ENCODE results near the gene PTPRK.
"Not testable (repeated sequence)": the region's sequence is repeated elsewhere in the genome, so short reads cannot be mapped to it uniquely, and the experiment has no call there.

The PTPRK gene

DNA sequence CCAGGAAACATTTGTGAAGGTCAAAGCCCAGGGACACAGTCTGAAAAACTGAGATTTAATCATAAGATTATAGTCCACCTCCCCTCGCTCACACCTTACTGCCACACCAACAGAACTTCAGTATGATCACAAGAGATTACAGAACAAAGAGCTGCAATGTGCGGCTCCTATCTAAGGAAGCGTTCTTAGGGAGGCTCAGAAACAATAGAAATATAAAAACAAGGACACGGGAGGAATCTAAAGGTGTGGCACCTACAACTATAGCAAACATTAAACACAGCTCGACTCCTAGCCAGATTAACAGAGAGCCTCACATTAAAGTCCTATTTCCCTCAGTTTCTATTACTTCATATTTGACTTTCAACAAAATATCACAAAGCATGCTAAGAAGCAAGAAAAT, 579.2 kb downstream of the PTPRK start:
- Histone ChIP-seq H3K36me3 (ENCODE audit: control insufficient read depth in 1 of 2, insufficient read depth in 2 of 2, low read length in 2 of 2) (no peaks in the 10 kb centered on the region), H3K4me3 (ENCODE audit: low read depth in 1 of 2, low read length in 2 of 2) (no peak overlapping the region), H3K9me3 (ENCODE audit: control insufficient read depth in 1 of 2, low read length in 2 of 2) (no peaks in the 10 kb centered on the region), H3K4me1 (ENCODE audit: control insufficient read depth in 1 of 2, insufficient read depth in 2 of 2, low read length in 2 of 2) (no peaks in the 10 kb centered on the region), H3K27ac (ENCODE audit: low read depth, low read length) (no peak overlapping the region), H3K27me3 (ENCODE audit: control insufficient read depth in 1 of 2, insufficient read depth in 2 of 2, low read length in 2 of 2) (no peaks in the 10 kb centered on the region), H3K9ac (ENCODE audit: low read depth in 1 of 2, low read length in 2 of 2) (no peak overlapping the region)

- H3K9ac ChIP-seq (ENCODE audit: low read depth in 1 of 2, low read length in 2 of 2): no peak overlapping the region
- H3K4me1 ChIP-seq (ENCODE audit: control insufficient read depth in 1 of 2, insufficient read depth in 2 of 2, low read length in 2 of 2): no peaks in the 10 kb centered on the region
- H3K36me3 ChIP-seq (ENCODE audit: control insufficient read depth in 1 of 2, insufficient read depth in 2 of 2, low read length in 2 of 2): no peaks in the 10 kb centered on the region
- no peaks in the 10 kb centered on the region for H3K27me3 ChIP-seq (ENCODE audit: control insufficient read depth in 1 of 2, insufficient read depth in 2 of 2, low read length in 2 of 2)
- H3K4me3 ChIP-seq (ENCODE audit: low read depth in 1 of 2, low read length in 2 of 2): no peak overlapping the region
- no peak overlapping the region for H3K27ac ChIP-seq (ENCODE audit: low read depth, low read length)
- H3K9me3 ChIP-seq (ENCODE audit: control insufficient read depth in 1 of 2, low read length in 2 of 2): no peaks in the 10 kb centered on the region
Observed at GRCh38 chr6:127939442-127940066, 580.8 kb downstream of the PTPRK start.

DNA sequence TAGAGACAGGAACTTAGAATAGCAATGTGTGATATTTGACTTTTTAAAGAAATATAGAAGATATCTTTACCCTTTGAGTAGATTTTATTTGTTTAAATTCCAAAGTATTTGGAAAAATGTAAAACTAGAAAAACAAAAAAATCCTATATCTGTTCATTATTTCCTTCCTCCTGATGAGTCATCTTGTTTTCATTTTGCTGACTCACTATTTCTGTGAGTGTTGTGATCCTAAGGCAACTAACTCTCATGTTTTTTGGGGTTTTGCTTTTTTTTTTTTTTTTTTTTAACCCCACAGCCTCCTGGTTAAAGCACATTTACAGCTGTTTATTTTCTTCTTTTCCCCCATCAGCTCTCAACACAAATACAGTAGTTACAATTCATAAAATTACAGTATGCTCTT, 581.7 kb downstream of the PTPRK start:
- Histone ChIP-seq H3K27me3 (ENCODE audit: control insufficient read depth in 1 of 2, insufficient read depth in 2 of 2, low read length in 2 of 2) (no peaks in the 10 kb centered on the region), H3K36me3 (ENCODE audit: control insufficient read depth in 1 of 2, insufficient read depth in 2 of 2, low read length in 2 of 2) (no peaks in the 10 kb centered on the region), H3K27ac (ENCODE audit: low read depth, low read length) (no peak overlapping the region), H3K4me3 (ENCODE audit: low read depth in 1 of 2, low read length in 2 of 2) (no peak overlapping the region), H3K4me1 (ENCODE audit: control insufficient read depth in 1 of 2, insufficient read depth in 2 of 2, low read length in 2 of 2) (no peaks in the 10 kb centered on the region), H3K9ac (ENCODE audit: low read depth in 1 of 2, low read length in 2 of 2) (no peak overlapping the region), H3K9me3 (ENCODE audit: control insufficient read depth in 1 of 2, low read length in 2 of 2) (no peaks in the 10 kb centered on the region)

DNA sequence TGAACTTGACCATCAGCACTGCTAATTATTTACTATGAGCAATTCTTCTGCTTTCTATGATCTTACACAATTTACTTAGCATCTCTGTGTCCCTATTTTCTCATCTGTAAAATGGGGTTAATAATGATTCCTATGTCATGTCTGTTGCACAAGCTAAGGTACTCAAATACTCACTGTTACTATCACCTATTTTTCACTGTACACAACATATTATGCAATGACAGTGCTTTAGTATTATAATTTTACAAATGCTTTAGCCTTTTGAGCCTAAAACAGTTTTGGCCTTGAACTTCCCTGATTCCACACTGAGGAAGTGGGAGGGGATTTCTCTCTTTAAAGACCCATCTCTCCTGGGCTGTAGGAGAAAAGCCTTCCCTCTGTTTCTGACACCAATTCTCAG, 582.7 kb downstream of the PTPRK start:
- H3K9ac ChIP-seq (ENCODE audit: low read depth in 1 of 2, low read length in 2 of 2): no peak overlapping the region
- H3K27me3 ChIP-seq (ENCODE audit: control insufficient read depth in 1 of 2, insufficient read depth in 2 of 2, low read length in 2 of 2): no peaks in the 10 kb centered on the region
- H3K4me3 ChIP-seq (ENCODE audit: low read depth in 1 of 2, low read length in 2 of 2): no peak overlapping the region
- H3K4me1 ChIP-seq (ENCODE audit: control insufficient read depth in 1 of 2, insufficient read depth in 2 of 2, low read length in 2 of 2): no peaks in the 10 kb centered on the region
- no peak overlapping the region for H3K27ac ChIP-seq (ENCODE audit: low read depth, low read length)
- peaks cover 3 to 4% of the 10 kb centered on the region in 2 donors for H3K9me3 ChIP-seq (ENCODE audit: control insufficient read depth in 1 of 2, low read length in 2 of 2)
- H3K36me3 ChIP-seq (ENCODE audit: control insufficient read depth in 1 of 2, insufficient read depth in 2 of 2, low read length in 2 of 2): no peaks in the 10 kb centered on the region

GRCh38 chr6:127937102-127937501, 583.3 kb downstream of the PTPRK start:
- H3K9me3 ChIP-seq (ENCODE audit: control insufficient read depth in 1 of 2, low read length in 2 of 2): peaks cover 8 to 9% of the 10 kb centered on the region in 2 donors
- no peak overlapping the region for H3K9ac ChIP-seq (ENCODE audit: low read depth in 1 of 2, low read length in 2 of 2)
- H3K4me1 ChIP-seq (ENCODE audit: control insufficient read depth in 1 of 2, insufficient read depth in 2 of 2, low read length in 2 of 2): no peaks in the 10 kb centered on the region
- no peaks in the 10 kb centered on the region for H3K36me3 ChIP-seq (ENCODE audit: control insufficient read depth in 1 of 2, insufficient read depth in 2 of 2, low read length in 2 of 2)
- H3K27ac ChIP-seq (ENCODE audit: low read depth, low read length): no peak overlapping the region
- no peaks in the 10 kb centered on the region for H3K27me3 ChIP-seq (ENCODE audit: control insufficient read depth in 1 of 2, insufficient read depth in 2 of 2, low read length in 2 of 2)
- no peak overlapping the region for H3K4me3 ChIP-seq (ENCODE audit: low read depth in 1 of 2, low read length in 2 of 2)

GRCh38 chr6:127934956-127935355, 585.4 kb downstream of the PTPRK start:
- Histone ChIP-seq H3K4me1 (ENCODE audit: control insufficient read depth in 1 of 2, insufficient read depth in 2 of 2, low read length in 2 of 2) (no peaks in the 10 kb centered on the region), H3K4me3 (ENCODE audit: low read depth in 1 of 2, low read length in 2 of 2) (no peak overlapping the region), H3K9ac (ENCODE audit: low read depth in 1 of 2, low read length in 2 of 2) (no peak overlapping the region), H3K27me3 (ENCODE audit: control insufficient read depth in 1 of 2, insufficient read depth in 2 of 2, low read length in 2 of 2) (no peaks in the 10 kb centered on the region), H3K9me3 (ENCODE audit: control insufficient read depth in 1 of 2, low read length in 2 of 2) (peaks cover 8 to 9% of the 10 kb centered on the region in 2 donors), H3K36me3 (ENCODE audit: control insufficient read depth in 1 of 2, insufficient read depth in 2 of 2, low read length in 2 of 2) (no peaks in the 10 kb centered on the region), H3K27ac (ENCODE audit: low read depth, low read length) (no peak overlapping the region)

GRCh38 chr6:127933852-127934840, 586.3 kb downstream of the PTPRK start:
- no peak overlapping the region for H3K4me3 ChIP-seq (ENCODE audit: low read depth in 1 of 2, low read length in 2 of 2)
- no peak overlapping the region for H3K27ac ChIP-seq (ENCODE audit: low read depth, low read length)
- H3K36me3 ChIP-seq (ENCODE audit: control insufficient read depth in 1 of 2, insufficient read depth in 2 of 2, low read length in 2 of 2): no peaks in the 10 kb centered on the region

GRCh38 chr6:127933137-127933536, 587.3 kb downstream of the PTPRK start:
- Histone ChIP-seq H3K4me1 (ENCODE audit: control insufficient read depth in 1 of 2, insufficient read depth in 2 of 2, low read length in 2 of 2) (no peaks in the 10 kb centered on the region), H3K9me3 (ENCODE audit: control insufficient read depth in 1 of 2, low read length in 2 of 2) (peaks cover 8 to 9% of the 10 kb centered on the region in 2 donors), H3K27ac (ENCODE audit: low read depth, low read length) (no peak overlapping the region), H3K4me3 (ENCODE audit: low read depth in 1 of 2, low read length in 2 of 2) (no peak overlapping the region), H3K9ac (ENCODE audit: low read depth in 1 of 2, low read length in 2 of 2) (no peak overlapping the region), H3K27me3 (ENCODE audit: control insufficient read depth in 1 of 2, insufficient read depth in 2 of 2, low read length in 2 of 2) (no peaks in the 10 kb centered on the region), H3K36me3 (ENCODE audit: control insufficient read depth in 1 of 2, insufficient read depth in 2 of 2, low read length in 2 of 2) (no peaks in the 10 kb centered on the region)

More at GRCh38 chr6:127933852-127934840, 586.3 kb downstream of the PTPRK start:
- Histone ChIP-seq H3K9me3 (ENCODE audit: control insufficient read depth in 1 of 2, low read length in 2 of 2) (peaks cover 8 to 9% of the 10 kb centered on the region in 2 donors), H3K27me3 (ENCODE audit: control insufficient read depth in 1 of 2, insufficient read depth in 2 of 2, low read length in 2 of 2) (no peaks in the 10 kb centered on the region), H3K9ac (ENCODE audit: low read depth in 1 of 2, low read length in 2 of 2) (no peak overlapping the region), H3K4me1 (ENCODE audit: control insufficient read depth in 1 of 2, insufficient read depth in 2 of 2, low read length in 2 of 2) (no peaks in the 10 kb centered on the region)

- peaks cover 8 to 9% of the 10 kb centered on the region in 2 donors for H3K9me3 ChIP-seq (ENCODE audit: control insufficient read depth in 1 of 2, low read length in 2 of 2)
- no peak overlapping the region for H3K4me3 ChIP-seq (ENCODE audit: low read depth in 1 of 2, low read length in 2 of 2)
- no peak overlapping the region for H3K27ac ChIP-seq (ENCODE audit: low read depth, low read length)
- H3K36me3 ChIP-seq (ENCODE audit: control insufficient read depth in 1 of 2, insufficient read depth in 2 of 2, low read length in 2 of 2): no peaks in the 10 kb centered on the region
- no peaks in the 10 kb centered on the region for H3K27me3 ChIP-seq (ENCODE audit: control insufficient read depth in 1 of 2, insufficient read depth in 2 of 2, low read length in 2 of 2)
- no peak overlapping the region for H3K9ac ChIP-seq (ENCODE audit: low read depth in 1 of 2, low read length in 2 of 2)
- no peaks in the 10 kb centered on the region for H3K4me1 ChIP-seq (ENCODE audit: control insufficient read depth in 1 of 2, insufficient read depth in 2 of 2, low read length in 2 of 2)
Observed at GRCh38 chr6:127932708-127933107, 587.7 kb downstream of the PTPRK start.

DNA sequence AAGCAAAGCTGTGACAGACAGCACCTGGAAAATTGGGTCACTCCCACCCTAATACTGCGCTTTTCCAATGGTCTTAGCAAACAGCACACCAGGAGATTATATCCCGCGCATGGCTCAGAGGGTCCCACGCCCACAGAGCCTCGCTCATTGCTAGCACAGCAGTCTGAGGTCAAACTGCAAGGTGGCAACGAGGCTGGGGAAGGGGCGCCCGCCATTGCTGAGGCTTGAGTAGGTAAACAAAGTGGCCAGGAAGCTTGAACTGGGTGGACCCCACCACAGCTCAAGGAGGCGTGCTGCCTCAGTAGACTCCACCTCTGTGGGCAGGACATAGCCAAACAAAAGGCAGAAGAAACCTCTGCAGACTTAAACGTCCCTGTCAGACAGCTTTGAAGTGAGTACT, 594.0 kb downstream of the PTPRK start:
- H3K4me1 ChIP-seq (ENCODE audit: control insufficient read depth in 1 of 2, insufficient read depth in 2 of 2, low read length in 2 of 2); H3K4me3 ChIP-seq (ENCODE audit: low read depth in 1 of 2, low read length in 2 of 2); H3K9me3 ChIP-seq (ENCODE audit: control insufficient read depth in 1 of 2, low read length in 2 of 2); H3K27ac ChIP-seq (ENCODE audit: low read depth, low read length); H3K27me3 ChIP-seq (ENCODE audit: control insufficient read depth in 1 of 2, insufficient read depth in 2 of 2, low read length in 2 of 2); H3K9ac ChIP-seq (ENCODE audit: low read depth in 1 of 2, low read length in 2 of 2); H3K36me3 ChIP-seq (ENCODE audit: control insufficient read depth in 1 of 2, insufficient read depth in 2 of 2, low read length in 2 of 2): not testable (repeated sequence)

Measured in duodenal mucosa (tissue), 2 donors.